ENCODE data around the gene ZNF680.

DNA sequence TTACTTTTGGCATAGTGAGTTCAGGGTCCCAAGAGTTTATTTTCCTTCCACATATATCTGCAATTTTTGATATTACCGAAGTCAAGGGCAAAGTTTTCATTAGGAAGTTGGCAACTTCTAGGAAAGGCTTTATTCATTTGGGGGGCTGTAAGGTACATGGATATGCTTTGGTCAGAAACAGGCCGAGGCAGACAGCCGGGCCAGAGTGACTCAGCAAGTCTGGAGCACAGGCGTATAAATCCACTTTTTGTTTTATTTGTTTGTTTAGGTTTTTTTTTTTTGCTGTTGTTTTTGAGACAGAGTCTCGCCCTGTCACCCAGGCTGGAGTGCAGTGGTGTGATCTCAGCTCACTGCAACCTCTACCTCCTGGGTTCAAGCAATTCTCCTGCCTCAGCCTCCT is 3.7 kb downstream of the ZNF680 start:
- TF ChIP-seq, protein P1, sequence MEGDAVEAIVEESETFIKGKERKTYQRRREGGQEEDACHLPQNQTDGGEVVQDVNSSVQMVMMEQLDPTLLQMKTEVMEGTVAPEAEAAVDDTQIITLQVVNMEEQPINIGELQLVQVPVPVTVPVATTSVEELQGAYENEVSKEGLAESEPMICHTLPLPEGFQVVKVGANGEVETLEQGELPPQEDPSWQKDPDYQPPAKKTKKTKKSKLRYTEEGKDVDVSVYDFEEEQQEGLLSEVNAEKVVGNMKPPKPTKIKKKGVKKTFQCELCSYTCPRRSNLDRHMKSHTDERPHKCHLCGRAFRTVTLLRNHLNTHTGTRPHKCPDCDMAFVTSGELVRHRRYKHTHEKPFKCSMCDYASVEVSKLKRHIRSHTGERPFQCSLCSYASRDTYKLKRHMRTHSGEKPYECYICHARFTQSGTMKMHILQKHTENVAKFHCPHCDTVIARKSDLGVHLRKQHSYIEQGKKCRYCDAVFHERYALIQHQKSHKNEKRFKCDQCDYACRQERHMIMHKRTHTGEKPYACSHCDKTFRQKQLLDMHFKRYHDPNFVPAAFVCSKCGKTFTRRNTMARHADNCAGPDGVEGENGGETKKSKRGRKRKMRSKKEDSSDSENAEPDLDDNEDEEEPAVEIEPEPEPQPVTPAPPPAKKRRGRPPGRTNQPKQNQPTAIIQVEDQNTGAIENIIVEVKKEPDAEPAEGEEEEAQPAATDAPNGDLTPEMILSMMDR (IDR thresholded peaks at IDR 0.05), result no peak
- TF ChIP-seq EZH2 (IDR thresholded peaks at IDR 0.05), result no peak

All from neural progenitor cell (in vitro differentiated cells).